DOHH2 (cell line): ENCODE data around the gene ZNF565.
A peak's percentile ranks its signal among the peaks of the same experiment; 100 is the strongest.

Source experiments
- H3F3A ChIP-seq: fragments of 200-600 bp; sonication (generic), shearing (Covaris generic); 2 replicates; pipeline ENCODE4 v1.6.0; 2016; ENCODE audit warnings: antibody characterized with exemption, mild to moderate bottlenecking; ENCODE audit not compliant: control insufficient read depth, insufficient read depth
- H3K27ac ChIP-seq: fragments of 200-600 bp; sonication (generic); 2 replicates; pipeline ENCODE4 v1.5.1; 2014; ENCODE audit warnings: low read depth, mild to moderate bottlenecking, low read length, moderate library complexity
- H3K27me3 ChIP-seq: fragments of 200-600 bp; sonication (generic); 2 replicates; pipeline ENCODE4 v1.6.1; 2014; ENCODE audit warnings: mild to moderate bottlenecking, low read length, mixed read lengths; ENCODE audit not compliant: control insufficient read depth
- H3K36me3 ChIP-seq: fragments of 200-600 bp; sonication (generic); 2 replicates; pipeline ENCODE4 v1.6.1; 2014; ENCODE audit warnings: mild to moderate bottlenecking, low read length, moderate library complexity, mixed read lengths; ENCODE audit not compliant: control insufficient read depth
- H3K4me1 ChIP-seq: fragments of 200-600 bp; sonication (generic); 2 replicates; pipeline ENCODE4 v1.6.1; 2014; ENCODE audit warnings: mild to moderate bottlenecking, low read length, mixed read lengths; ENCODE audit not compliant: control insufficient read depth
- H3K4me2 ChIP-seq: fragments of 200-600 bp; sonication (generic); 2 replicates; pipeline ENCODE4 v1.6.0; 2014; ENCODE audit warnings: mild to moderate bottlenecking, low read length, moderate library complexity
- H3K4me3 ChIP-seq: fragments of 200-600 bp; sonication (generic); 2 replicates; pipeline ENCODE4 v1.5.1; 2014; ENCODE audit warnings: mild to moderate bottlenecking, low read length, mixed read lengths
- H3K79me2 ChIP-seq: fragments of 200-600 bp; sonication (generic); 2 replicates; pipeline ENCODE4 v1.6.1; 2014; ENCODE audit warnings: mild to moderate bottlenecking, low read length, mixed read lengths; ENCODE audit not compliant: control insufficient read depth
- H3K9me2 ChIP-seq: fragments of 200-600 bp; sonication (generic); replicated peaks from 2 replicates; pipeline ENCODE4 v1.6.1; 2014; ENCODE audit warnings: mild to moderate bottlenecking, low read length, mixed read lengths; ENCODE audit not compliant: control insufficient read depth
- H3K9me3 ChIP-seq: fragments of 200-600 bp; sonication (generic); 2 replicates; pipeline ENCODE4 v1.6.1; 2014; ENCODE audit warnings: antibody characterized with exemption, low read length, mixed read lengths; ENCODE audit not compliant: control insufficient read depth, insufficient read depth
- H4K20me1 ChIP-seq: fragments of 200-600 bp; sonication (generic); 2 replicates; pipeline ENCODE4 v1.6.0; 2014; ENCODE audit warnings: low read depth, mild to moderate bottlenecking, antibody characterized with exemption, low read length, moderate library complexity; ENCODE audit not compliant: control insufficient read depth, insufficient read depth
- CTCF ChIP-seq: fragments of 200-600 bp; sonication (generic); IDR thresholded peaks from one replicate; pipeline ENCODE4 v1.5.1; 2014; ENCODE audit warnings: antibody characterized with exemption, mild to moderate bottlenecking, low read depth, low read length; ENCODE audit not compliant: poor library complexity, severe bottlenecking
- EZH2phosphoT487 ChIP-seq: fragments of 200-600 bp; sonication (generic); IDR thresholded peaks from 2 replicates; pipeline ENCODE4 v1.6.1; 2017; ENCODE audit warnings: borderline replicate concordance, mild to moderate bottlenecking, antibody characterized with exemption, low read length, moderate library complexity, mixed read lengths

The ZNF565 gene

GRCh38 chr19:36212895-36213294 lies 1.6 kb downstream of the ZNF565 start:
- Histone ChIP-seq H3K27me3 (no peaks in the 10 kb centered on the region), H3K4me2 (no peak overlapping the region), H3K27ac (no peak overlapping the region), H3K36me3 (peaks cover 17% of the 10 kb centered on the region), H3K79me2 (peaks cover 42% of the 10 kb centered on the region), H3K4me3 (no peak overlapping the region), H3F3A (no peaks in the 10 kb centered on the region), H3K9me2 (no peaks in the 10 kb centered on the region), H3K9me3 (no peaks in the 10 kb centered on the region), H4K20me1 (peaks cover 6% of the 10 kb centered on the region; the same call in 1 of the 2 replicates), H3K4me1 (peaks cover 28% of the 10 kb centered on the region)
- TF ChIP-seq CTCF (no peak), EZH2phosphoT487 (no peak)

- Histone ChIP-seq H4K20me1 (no peaks in the 10 kb centered on the region), H3K4me2 (no peak overlapping the region), H3K4me1 (peaks cover 20% of the 10 kb centered on the region), H3K27me3 (no peaks in the 10 kb centered on the region), H3K4me3 (no peak overlapping the region), H3K9me2 (no peaks in the 10 kb centered on the region), H3F3A (no peaks in the 10 kb centered on the region), H3K27ac (no peak overlapping the region), H3K9me3 (no peaks in the 10 kb centered on the region), H3K79me2 (peaks cover 18% of the 10 kb centered on the region), H3K36me3 (peaks cover 5% of the 10 kb centered on the region)
- TF ChIP-seq EZH2phosphoT487 = no peak
- TF ChIP-seq CTCF = no peak
Measured at GRCh38 chr19:36210497-36210896, 4.0 kb downstream of the ZNF565 start.

- Histone ChIP-seq H4K20me1 (no peaks in the 10 kb centered on the region), H3K4me1 (peaks cover 20% of the 10 kb centered on the region), H3K9me3 (no peaks in the 10 kb centered on the region), H3K79me2 (peaks cover 12% of the 10 kb centered on the region), H3K4me2 (no peak overlapping the region), H3F3A (no peaks in the 10 kb centered on the region), H3K27me3 (no peaks in the 10 kb centered on the region), H3K9me2 (no peaks in the 10 kb centered on the region), H3K27ac (no peak overlapping the region), H3K4me3 (no peak overlapping the region), H3K36me3 (no peaks in the 10 kb centered on the region)
- TF ChIP-seq EZH2phosphoT487 = no peak
Measured at GRCh38 chr19:36209372-36209771, 5.1 kb downstream of the ZNF565 start.

- H3K9me3 ChIP-seq = no peaks in the 10 kb centered on the region
- H3K36me3 ChIP-seq = no peaks in the 10 kb centered on the region
- H3K9me2 ChIP-seq = no peaks in the 10 kb centered on the region
- TF ChIP-seq EZH2phosphoT487 = no peak
- peak overlapping the region; percentile 29 for H3K4me2 ChIP-seq
- no peaks in the 10 kb centered on the region for H3F3A ChIP-seq
- 0 out of 2 replicates have a peak overlapping the region, but pooled peaks have one; percentile 1 for H3K27ac ChIP-seq
- H3K79me2 ChIP-seq = no peaks in the 10 kb centered on the region
- no peaks in the 10 kb centered on the region for H3K27me3 ChIP-seq
- no peak overlapping the region for H3K4me3 ChIP-seq
- H4K20me1 ChIP-seq = no peaks in the 10 kb centered on the region
- peaks cover 13% of the 10 kb centered on the region for H3K4me1 ChIP-seq
Measured at GRCh38 chr19:36207605-36208252, 6.7 kb downstream of the ZNF565 start.
